ENCODE data around the gene CLEC2A.

The CLEC2A gene

GRCh38 chr12:9908350-9908749 is 23.8 kb downstream of the CLEC2A start:
- Histone ChIP-seq H3K36me3 (ENCODE audit: insufficient read depth, low read length) (no peaks in the 10 kb centered on the region), H3K9ac (ENCODE audit: low read depth, low read length) (no peak overlapping the region), H3K4me1 (ENCODE audit: insufficient read depth, low read length) (no peaks in the 10 kb centered on the region), H3K27me3 (ENCODE audit: insufficient read depth, low read length) (no peaks in the 10 kb centered on the region), H3K4me3 (ENCODE audit: low read length) (no peak overlapping the region), H3K27ac (ENCODE audit: low read depth, low read length) (no peak overlapping the region), H3K9me3 (ENCODE audit: insufficient read depth, low read depth, low read length) (peaks cover 55% of the 10 kb centered on the region)
- WGBS = 90% methylated on average over 4 of the region's 4 CpGs

- Histone ChIP-seq H3K4me1 (ENCODE audit: insufficient read depth, low read length) (no peaks in the 10 kb centered on the region), H3K27ac (ENCODE audit: low read depth, low read length) (no peak overlapping the region), H3K27me3 (ENCODE audit: insufficient read depth, low read length) (no peaks in the 10 kb centered on the region), H3K9me3 (ENCODE audit: insufficient read depth, low read depth, low read length) (peaks cover 60% of the 10 kb centered on the region), H3K36me3 (ENCODE audit: insufficient read depth, low read length) (no peaks in the 10 kb centered on the region), H3K9ac (ENCODE audit: low read depth, low read length) (no peak overlapping the region), H3K4me3 (ENCODE audit: low read length) (no peak overlapping the region)
- WGBS = 94% methylated on average over 7 of the region's 7 CpGs
These were observed 24.4 kb downstream of the CLEC2A start for GRCh38 chr12:9907769-9908168.

GRCh38 chr12:9906873-9907272 is 25.3 kb downstream of the CLEC2A start:
- Histone ChIP-seq H3K9me3 (ENCODE audit: insufficient read depth, low read depth, low read length) (peaks cover 61% of the 10 kb centered on the region), H3K4me3 (ENCODE audit: low read length) (no peak overlapping the region), H3K27me3 (ENCODE audit: insufficient read depth, low read length) (no peaks in the 10 kb centered on the region), H3K36me3 (ENCODE audit: insufficient read depth, low read length) (no peaks in the 10 kb centered on the region), H3K9ac (ENCODE audit: low read depth, low read length) (no peak overlapping the region), H3K27ac (ENCODE audit: low read depth, low read length) (no peak overlapping the region), H3K4me1 (ENCODE audit: insufficient read depth, low read length) (no peaks in the 10 kb centered on the region)
- 77% methylated on average over 2 of the region's 2 CpGs for WGBS

GRCh38 chr12:9902539-9903228 is 29.5 kb downstream of the CLEC2A start:
- Histone ChIP-seq H3K36me3 (ENCODE audit: insufficient read depth, low read length) (no peaks in the 10 kb centered on the region), H3K9me3 (ENCODE audit: insufficient read depth, low read depth, low read length) (peaks cover 31% of the 10 kb centered on the region), H3K27me3 (ENCODE audit: insufficient read depth, low read length) (no peaks in the 10 kb centered on the region), H3K4me3 (ENCODE audit: low read length) (no peak overlapping the region), H3K9ac (ENCODE audit: low read depth, low read length) (no peak overlapping the region), H3K4me1 (ENCODE audit: insufficient read depth, low read length) (no peaks in the 10 kb centered on the region), H3K27ac (ENCODE audit: low read depth, low read length) (no peak overlapping the region)
- 97% methylated on average over 7 of the region's 7 CpGs for WGBS

GRCh38 chr12:9900930-9901329 is 31.2 kb downstream of the CLEC2A start:
- WGBS = 94% methylated on average over 2 of the region's 2 CpGs
- Histone ChIP-seq H3K9me3 (ENCODE audit: insufficient read depth, low read depth, low read length) (peaks cover 28% of the 10 kb centered on the region), H3K27ac (ENCODE audit: low read depth, low read length) (no peak overlapping the region)

GRCh38 chr12:9899209-9899608 is 33.0 kb downstream of the CLEC2A start:
- Histone ChIP-seq H3K27ac (ENCODE audit: low read depth, low read length) (no peak overlapping the region), H3K4me3 (ENCODE audit: low read length) (no peak overlapping the region), H3K36me3 (ENCODE audit: insufficient read depth, low read length) (no peaks in the 10 kb centered on the region), H3K27me3 (ENCODE audit: insufficient read depth, low read length) (no peaks in the 10 kb centered on the region), H3K9me3 (ENCODE audit: insufficient read depth, low read depth, low read length) (peaks cover 26% of the 10 kb centered on the region), H3K9ac (ENCODE audit: low read depth, low read length) (no peak overlapping the region), H3K4me1 (ENCODE audit: insufficient read depth, low read length) (no peaks in the 10 kb centered on the region)
- WGBS = 75% methylated on average over 2 of the region's 2 CpGs

More at GRCh38 chr12:9900930-9901329, 31.2 kb downstream of the CLEC2A start:
- Histone ChIP-seq H3K4me1 (ENCODE audit: insufficient read depth, low read length) (no peaks in the 10 kb centered on the region), H3K36me3 (ENCODE audit: insufficient read depth, low read length) (no peaks in the 10 kb centered on the region), H3K27me3 (ENCODE audit: insufficient read depth, low read length) (no peaks in the 10 kb centered on the region), H3K9ac (ENCODE audit: low read depth, low read length) (no peak overlapping the region), H3K4me3 (ENCODE audit: low read length) (no peak overlapping the region)

- 91% methylated on average over 6 of the region's 6 CpGs for WGBS
- Histone ChIP-seq H3K9ac (ENCODE audit: low read depth, low read length) (no peak overlapping the region), H3K4me3 (ENCODE audit: low read length) (no peak overlapping the region)
These were observed 34.6 kb downstream of the CLEC2A start for GRCh38 chr12:9897535-9897934.

GRCh38 chr12:9895215-9895971 is 36.8 kb downstream of the CLEC2A start:
- WGBS = 93% methylated on average over 5 of the region's 6 CpGs
- Histone ChIP-seq H3K27ac (ENCODE audit: low read depth, low read length) (no peak overlapping the region), H3K36me3 (ENCODE audit: insufficient read depth, low read length) (no peaks in the 10 kb centered on the region), H3K4me1 (ENCODE audit: insufficient read depth, low read length) (no peaks in the 10 kb centered on the region), H3K9ac (ENCODE audit: low read depth, low read length) (no peak overlapping the region), H3K27me3 (ENCODE audit: insufficient read depth, low read length) (no peaks in the 10 kb centered on the region), H3K9me3 (ENCODE audit: insufficient read depth, low read depth, low read length) (no peaks in the 10 kb centered on the region), H3K4me3 (ENCODE audit: low read length) (no peak overlapping the region)

More at GRCh38 chr12:9897535-9897934, 34.6 kb downstream of the CLEC2A start:
- no peaks in the 10 kb centered on the region for H3K4me1 ChIP-seq (ENCODE audit: insufficient read depth, low read length)
- H3K36me3 ChIP-seq (ENCODE audit: insufficient read depth, low read length) = no peaks in the 10 kb centered on the region
- H3K9me3 ChIP-seq (ENCODE audit: insufficient read depth, low read depth, low read length) = peaks cover 9% of the 10 kb centered on the region; the same call in 1 of the 2 replicates
- H3K27ac ChIP-seq (ENCODE audit: low read depth, low read length) = no peak overlapping the region
- no peaks in the 10 kb centered on the region for H3K27me3 ChIP-seq (ENCODE audit: insufficient read depth, low read length)

- H3K9me3 ChIP-seq (ENCODE audit: insufficient read depth, low read depth, low read length) = no peaks in the 10 kb centered on the region
- H3K36me3 ChIP-seq (ENCODE audit: insufficient read depth, low read length) = no peaks in the 10 kb centered on the region
- no peak overlapping the region for H3K9ac ChIP-seq (ENCODE audit: low read depth, low read length)
- no peak overlapping the region for H3K27ac ChIP-seq (ENCODE audit: low read depth, low read length)
- no peaks in the 10 kb centered on the region for H3K4me1 ChIP-seq (ENCODE audit: insufficient read depth, low read length)
- H3K27me3 ChIP-seq (ENCODE audit: insufficient read depth, low read length) = no peaks in the 10 kb centered on the region
- whole genome bisulfite sequencing = 93% methylated on average over 4 of the region's 4 CpGs
- no peak overlapping the region for H3K4me3 ChIP-seq (ENCODE audit: low read length)
These were observed 43.4 kb downstream of the CLEC2A start for GRCh38 chr12:9888665-9889273.

GRCh38 chr12:9883175-9883574 is 49.0 kb downstream of the CLEC2A start:
- Histone ChIP-seq H3K36me3 (ENCODE audit: insufficient read depth, low read length) (no peaks in the 10 kb centered on the region), H3K4me3 (ENCODE audit: low read length) (no peak overlapping the region), H3K27ac (ENCODE audit: low read depth, low read length) (no peak overlapping the region), H3K9ac (ENCODE audit: low read depth, low read length) (no peak overlapping the region), H3K9me3 (ENCODE audit: insufficient read depth, low read depth, low read length) (no peaks in the 10 kb centered on the region), H3K4me1 (ENCODE audit: insufficient read depth, low read length) (peaks cover 9% of the 10 kb centered on the region; the same call in 1 of the 2 replicates), H3K27me3 (ENCODE audit: insufficient read depth, low read length) (no peaks in the 10 kb centered on the region)

- no peak overlapping the region for H3K9ac ChIP-seq (ENCODE audit: low read depth, low read length)
- peaks cover 9% of the 10 kb centered on the region; the same call in 1 of the 2 replicates for H3K4me1 ChIP-seq (ENCODE audit: insufficient read depth, low read length)
- no peak overlapping the region for H3K4me3 ChIP-seq (ENCODE audit: low read length)
- WGBS = 100% methylated on average over 3 of the region's 5 CpGs
- no peaks in the 10 kb centered on the region for H3K9me3 ChIP-seq (ENCODE audit: insufficient read depth, low read depth, low read length)
- H3K27ac ChIP-seq (ENCODE audit: low read depth, low read length) = no peak overlapping the region
- no peaks in the 10 kb centered on the region for H3K27me3 ChIP-seq (ENCODE audit: insufficient read depth, low read length)
- H3K36me3 ChIP-seq (ENCODE audit: insufficient read depth, low read length) = no peaks in the 10 kb centered on the region
These were observed 50.2 kb downstream of the CLEC2A start for GRCh38 chr12:9881988-9882387.

Measured in HUES64 (cell line).